NCI-H146 treated with DMSO at 0.1 percent for 48 hours (cell line): ENCODE results near the gene RGS6.

Experiments
- DNase-seq: peaks from one replicate; lab custom pipeline; 2025; ENCODE audit not compliant: unreplicated experiment; lab: John Stamatoyannopoulos, UW

The RGS6 gene

DNA sequence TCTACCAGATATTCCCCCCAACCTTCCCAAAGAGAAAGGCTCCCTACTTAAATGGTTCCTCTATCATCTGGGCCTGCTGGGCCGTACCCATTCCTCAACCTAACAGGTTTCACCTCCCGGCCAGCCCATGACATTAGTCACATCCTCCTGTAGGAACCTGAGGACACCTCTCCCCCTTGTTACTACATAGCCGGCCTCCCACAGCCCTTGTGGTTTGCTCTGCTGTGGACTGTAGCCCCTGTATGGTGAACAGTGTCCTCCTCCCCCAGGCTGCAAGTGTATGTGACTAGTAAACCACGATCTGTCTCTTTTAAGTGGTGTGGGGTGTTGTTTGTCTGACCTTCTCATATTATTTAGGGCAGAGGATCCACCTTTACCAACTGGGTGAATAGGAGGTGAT lies 371.7 kb downstream of the RGS6 start:
- DNase-seq: no peak

- no peak for DNase-seq
Observed at GRCh38 chr14:72305561-72305960, 373.3 kb downstream of the RGS6 start.

DNA sequence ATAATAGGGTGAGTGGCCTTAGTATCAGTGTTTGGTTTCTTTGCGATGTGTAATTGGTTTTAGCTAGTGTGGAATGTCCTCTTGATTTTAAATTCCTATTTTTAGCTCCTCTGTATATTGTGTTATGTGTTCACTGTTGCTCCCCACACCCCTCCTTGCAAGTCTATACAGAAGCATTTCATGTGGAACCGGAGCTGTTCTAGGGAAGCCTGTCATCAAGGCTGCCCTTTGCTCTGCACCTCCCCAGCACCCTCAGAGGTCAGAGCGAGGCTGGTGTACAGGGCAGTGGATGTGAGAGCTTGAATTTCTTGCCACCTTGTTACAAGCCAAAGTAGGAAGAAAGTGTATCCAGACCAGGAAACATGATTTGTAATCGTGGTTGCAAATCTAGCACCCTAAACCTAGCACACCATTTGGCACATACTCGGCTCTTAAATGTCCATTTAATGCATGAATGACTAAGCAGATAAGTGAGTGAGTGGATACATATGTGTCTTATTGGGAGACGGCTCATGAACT lies 376.8 kb downstream of the RGS6 start:
- DNase-seq: no peak

GRCh38 chr14:72311116-72311515 lies 378.9 kb downstream of the RGS6 start:
- no peak for DNase-seq

DNA sequence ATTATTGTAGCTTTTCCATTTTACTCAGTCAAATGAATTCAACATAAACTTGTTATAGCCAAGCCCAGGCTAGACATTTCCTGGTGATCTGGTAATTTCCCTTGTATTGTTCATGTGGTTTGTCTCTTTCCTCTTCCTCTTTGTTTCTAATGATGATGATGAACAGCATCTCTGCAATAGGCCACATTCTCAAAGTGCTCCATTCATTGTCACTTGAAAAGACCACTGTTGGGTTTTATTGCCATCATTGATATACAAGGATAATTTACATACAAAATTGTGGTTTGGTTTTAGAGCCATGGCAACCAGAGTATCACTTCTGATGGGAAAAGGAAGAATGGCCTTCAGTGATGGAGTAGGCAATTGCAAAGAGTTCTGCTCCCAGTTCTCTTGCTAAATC lies 379.3 kb downstream of the RGS6 start:
- no peak for DNase-seq

DNA sequence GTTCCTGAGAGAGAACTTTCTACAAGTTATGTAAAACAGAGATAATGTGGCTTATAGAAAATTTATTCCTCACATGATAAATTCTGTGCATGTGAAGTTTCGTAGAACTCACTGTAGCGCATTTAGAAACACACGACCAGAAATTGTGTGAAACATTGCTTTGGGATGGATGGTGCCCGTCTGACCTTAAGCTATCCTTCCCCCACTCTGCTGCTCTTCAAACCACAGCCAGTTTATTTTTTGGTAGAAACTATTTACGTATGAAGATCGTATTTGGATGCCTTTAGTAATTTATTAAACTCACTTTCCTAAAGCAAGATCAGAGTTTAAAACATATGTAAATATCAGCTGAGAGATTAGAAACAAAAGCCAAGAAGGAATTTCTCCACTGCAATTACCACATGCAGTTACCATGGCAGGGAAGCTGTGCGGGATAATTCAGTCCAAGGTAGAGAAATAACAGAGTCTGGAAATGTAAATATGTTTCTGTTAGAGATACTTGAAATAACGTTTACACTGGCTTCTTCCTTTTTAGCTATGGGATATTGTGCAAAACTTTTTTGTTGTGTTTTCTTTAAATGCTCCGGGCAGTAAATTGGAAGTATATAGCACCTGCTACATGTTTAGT lies 382.7 kb downstream of the RGS6 start:
- DNase-seq: no peak

- DNase-seq: no peak
Observed at GRCh38 chr14:72315714-72316113, 383.5 kb downstream of the RGS6 start.

DNA sequence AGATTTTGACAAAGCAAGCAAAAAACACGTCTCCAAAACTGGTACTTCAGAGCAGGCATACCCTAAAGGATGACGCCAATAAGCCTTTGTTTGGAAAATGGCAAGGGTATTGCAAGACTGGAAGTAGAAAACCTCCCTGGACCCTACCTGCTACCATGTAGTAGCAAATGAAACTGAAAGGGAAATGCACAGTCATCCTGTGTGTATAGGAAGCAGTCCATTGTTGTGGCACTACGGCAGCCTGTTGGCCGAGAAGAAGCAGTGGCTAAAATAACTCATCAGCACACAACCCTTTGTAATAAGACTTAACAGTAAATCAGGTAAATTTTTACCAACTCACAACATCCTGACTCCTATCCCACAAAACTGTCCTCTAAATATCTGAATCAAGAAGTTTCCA lies 386.4 kb downstream of the RGS6 start:
- DNase-seq: no peak

DNA sequence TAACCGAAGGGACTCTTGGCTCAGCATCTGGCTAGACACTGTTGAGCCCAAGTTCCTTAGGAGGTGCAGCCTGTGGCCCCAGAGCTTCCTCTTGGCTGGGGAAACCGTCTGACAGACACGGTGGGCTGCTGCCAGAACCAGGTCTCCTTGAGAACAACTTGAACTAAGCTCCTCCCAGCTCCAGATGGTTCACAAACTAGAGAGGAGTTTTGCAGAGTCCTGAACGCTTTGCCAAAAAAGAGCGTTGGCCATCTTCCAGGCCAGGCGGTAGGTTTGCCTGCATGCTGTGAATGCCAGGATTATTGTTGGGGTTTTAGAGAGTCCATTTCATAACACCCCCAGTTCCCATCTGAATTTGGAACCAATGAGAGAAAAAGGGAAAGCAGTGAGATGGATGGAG lies 399.8 kb downstream of the RGS6 start:
- no peak for DNase-seq

DNA sequence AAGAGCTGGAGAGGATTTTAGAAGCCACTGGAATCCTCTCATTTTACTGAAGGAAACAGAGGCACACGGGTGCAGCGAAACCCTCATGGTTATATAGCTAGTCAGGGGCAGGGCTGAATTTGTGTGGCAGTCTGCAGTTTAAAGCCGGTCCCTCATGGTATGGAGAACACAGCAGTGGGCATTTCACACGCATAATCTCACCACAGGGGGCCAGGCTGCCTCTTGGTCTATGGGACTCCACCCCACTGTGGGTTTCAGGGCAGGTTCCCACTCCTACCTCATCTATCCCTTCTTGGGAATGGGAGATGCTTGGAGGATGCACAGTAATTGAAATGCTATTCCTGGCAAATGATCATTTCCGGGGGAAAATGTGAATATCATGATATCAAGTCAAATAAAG lies 400.6 kb downstream of the RGS6 start:
- no peak for DNase-seq

DNA sequence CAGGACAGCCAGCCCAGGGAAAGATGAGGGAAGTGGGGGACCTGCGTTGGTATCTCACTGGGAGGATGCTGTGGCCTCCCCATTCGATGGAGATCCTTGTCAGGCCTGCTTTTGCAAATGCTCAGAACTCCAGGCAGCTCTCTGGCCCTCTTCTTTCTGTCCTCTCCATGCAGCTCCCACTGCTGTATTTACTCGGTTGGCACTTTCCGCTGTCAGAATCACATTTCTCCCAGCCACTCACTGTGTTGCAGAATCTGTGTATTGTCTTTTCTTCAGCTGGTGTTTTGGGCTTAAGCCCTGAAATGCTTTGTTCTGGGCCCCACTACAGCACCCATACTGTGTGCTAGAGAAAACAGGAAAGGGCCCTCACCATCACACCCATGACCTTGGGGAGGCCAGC lies 401.1 kb downstream of the RGS6 start:
- no peak for DNase-seq

- no peak for DNase-seq
Observed at GRCh38 chr14:72336311-72336980, 404.2 kb downstream of the RGS6 start.

GRCh38 chr14:72341237-72341636 lies 409.0 kb downstream of the RGS6 start:
- no peak for DNase-seq

GRCh38 chr14:72341686-72342085 lies 409.5 kb downstream of the RGS6 start:
- DNase-seq: no peak

DNA sequence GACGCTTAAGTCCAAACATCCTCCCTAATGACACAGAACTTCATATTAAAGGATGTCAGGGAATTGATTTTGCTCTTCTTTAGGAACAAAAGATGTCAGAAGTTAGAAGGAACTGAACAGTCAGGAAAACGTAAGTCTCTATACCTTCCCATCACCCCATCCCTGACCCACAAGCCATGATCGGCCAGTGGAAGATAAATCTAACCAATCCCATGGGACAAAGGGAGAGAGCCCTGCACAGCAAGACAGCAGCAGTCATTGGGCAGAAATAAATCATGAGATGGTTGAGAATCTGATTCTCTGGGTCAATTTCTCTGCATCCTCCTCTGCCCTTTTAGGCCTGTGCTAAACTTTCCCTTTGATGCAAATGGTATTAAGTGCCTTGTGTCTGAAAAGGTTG lies 414.9 kb downstream of the RGS6 start:
- no peak for DNase-seq

- no peak for DNase-seq
Observed at GRCh38 chr14:72350215-72350614, 418.0 kb downstream of the RGS6 start.

GRCh38 chr14:72352012-72352411 lies 419.8 kb downstream of the RGS6 start:
- DNase-seq: no peak

- no peak for DNase-seq
Observed at GRCh38 chr14:72366619-72367018, 434.4 kb downstream of the RGS6 start.

- no peak for DNase-seq
Observed at GRCh38 chr14:72369106-72369505, 436.9 kb downstream of the RGS6 start.

DNA sequence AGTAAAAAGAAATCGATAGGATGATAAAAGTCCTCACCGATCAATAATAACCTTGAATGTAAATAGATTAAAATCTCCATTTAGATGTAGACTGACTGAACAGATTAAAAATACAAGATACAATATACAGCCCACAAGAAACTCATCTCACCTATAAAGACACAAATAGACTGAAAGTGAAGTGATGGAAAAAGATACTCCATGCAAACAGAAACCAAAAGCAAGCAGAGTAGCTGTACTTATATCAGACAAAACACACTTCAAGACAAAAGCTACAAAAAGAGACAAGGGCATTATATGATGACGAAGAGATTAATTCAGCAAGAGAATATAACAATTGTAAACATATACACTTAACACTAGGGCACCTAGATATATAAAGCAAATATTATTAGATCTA lies 444.8 kb downstream of the RGS6 start:
- DNase-seq: no peak

DNA sequence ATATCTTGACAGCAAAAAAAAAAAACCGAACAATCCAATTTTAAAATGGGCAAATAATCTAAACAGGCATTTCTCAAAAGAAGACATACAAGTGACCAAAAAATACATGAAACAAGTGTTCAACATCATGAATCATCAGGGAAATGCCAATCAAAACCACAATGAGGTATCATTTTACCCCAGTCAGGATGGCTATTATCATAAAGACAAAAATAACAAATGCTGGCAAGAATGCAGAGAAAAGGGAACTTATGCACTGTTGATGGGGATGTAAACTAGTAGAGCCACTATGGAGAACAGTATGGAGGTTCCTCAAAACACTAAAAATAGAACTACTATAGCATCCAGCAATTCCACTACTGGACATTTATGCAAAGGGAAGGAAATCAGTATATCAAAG lies 448.2 kb downstream of the RGS6 start:
- DNase-seq: no peak

GRCh38 chr14:72383865-72384264 lies 451.6 kb downstream of the RGS6 start:
- DNase-seq: no peak

DNA sequence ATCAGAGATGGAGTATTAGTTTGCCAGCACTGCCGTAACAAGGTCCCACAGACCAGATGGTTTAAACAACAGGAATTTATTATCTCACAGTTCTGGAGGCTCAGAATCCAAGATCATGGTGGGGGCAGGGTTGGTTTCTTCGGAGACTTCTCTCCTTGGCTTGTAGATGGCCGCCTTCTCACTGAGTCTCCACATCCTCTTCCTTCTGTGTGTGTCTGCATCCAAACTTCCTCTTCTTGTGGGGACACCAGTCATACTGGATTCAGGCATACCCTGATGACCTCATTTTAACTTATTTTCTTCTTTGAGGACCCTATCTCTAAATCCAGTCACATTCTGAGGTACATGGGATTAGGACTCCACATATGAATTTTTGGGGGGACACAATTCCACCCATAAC lies 455.5 kb downstream of the RGS6 start:
- no peak for DNase-seq
